Loucy (cell line): ENCODE data around the gene TRMU.

Experiments used
- H2AFZ ChIP-seq: fragments of 200-600 bp; sonication (generic); 2 replicates; pipeline ENCODE4 v1.6.0; 2016; ENCODE audit warnings: antibody characterized with exemption, mild to moderate bottlenecking, low read length, moderate library complexity
- H3F3A ChIP-seq: fragments of 200-600 bp; 2 replicates; pipeline ENCODE4 v1.6.0; 2016; ENCODE audit warnings: antibody characterized with exemption, low read depth, mild to moderate bottlenecking
- H3K27me3 ChIP-seq: fragments of 200-600 bp; sonication (generic); 2 replicates; pipeline ENCODE4 v1.6.1; 2014; ENCODE audit warnings: low read length, mild to moderate bottlenecking; ENCODE audit not compliant: insufficient read depth, poor library complexity, severe bottlenecking
- H3K36me3 ChIP-seq: fragments of 200-600 bp; sonication (generic); 2 replicates; pipeline ENCODE4 v1.6.1; 2016; ENCODE audit warnings: low read length; ENCODE audit not compliant: insufficient read depth
- H3K4me1 ChIP-seq: fragments of 200-600 bp; sonication (generic); 2 replicates; pipeline ENCODE4 v1.5.1; 2014; ENCODE audit warnings: low read length, mild to moderate bottlenecking; ENCODE audit not compliant: insufficient read depth, poor library complexity, severe bottlenecking
- H3K4me2 ChIP-seq: fragments of 200-600 bp; sonication (generic); 2 replicates; pipeline ENCODE4 v1.6.0; 2014; ENCODE audit warnings: antibody characterized with exemption, low read length, low read depth, mild to moderate bottlenecking; ENCODE audit not compliant: poor library complexity, severe bottlenecking
- H3K4me3 ChIP-seq: fragments of 200-600 bp; sonication (generic); 2 replicates; pipeline ENCODE4 v1.5.1; 2014; ENCODE audit warnings: low read length, mild to moderate bottlenecking, mixed read lengths; ENCODE audit not compliant: poor library complexity, severe bottlenecking
- H3K79me2 ChIP-seq: fragments of 200-600 bp; sonication (generic); 2 replicates; pipeline ENCODE4 v1.6.1; 2014; ENCODE audit warnings: low read length; ENCODE audit not compliant: insufficient read depth
- H3K9ac ChIP-seq: fragments of 200-600 bp; sonication (generic); 2 replicates; pipeline ENCODE4 v1.6.0; 2014; ENCODE audit warnings: mild to moderate bottlenecking, low read depth, low read length, moderate library complexity; ENCODE audit not compliant: poor library complexity, severe bottlenecking
- H3K9me2 ChIP-seq: fragments of 200-600 bp; sonication (generic); replicated peaks from 2 replicates; pipeline ENCODE4 v1.6.1; 2016; ENCODE audit warnings: low read depth, low read length, mixed read lengths
- H3K9me3 ChIP-seq: fragments of 200-600 bp; sonication (generic); 2 replicates; pipeline ENCODE4 v1.6.1; 2014; ENCODE audit warnings: mild to moderate bottlenecking, antibody characterized with exemption, low read length, low read depth; ENCODE audit not compliant: insufficient read depth
- H4K20me1 ChIP-seq: fragments of 200-600 bp; sonication (generic); 2 replicates; pipeline ENCODE4 v1.6.0; 2014; ENCODE audit warnings: antibody characterized with exemption, low read length, mild to moderate bottlenecking; ENCODE audit not compliant: insufficient read depth, poor library complexity, severe bottlenecking
- CTCF ChIP-seq: fragments of 200-600 bp; sonication (generic); conservative IDR thresholded peaks from 2 replicates; pipeline ENCODE4 v1.5.1; 2014; ENCODE audit warnings: mild to moderate bottlenecking, antibody characterized with exemption, low read length
- EZH2phosphoT487 ChIP-seq: fragments of 200-600 bp; IDR thresholded peaks from 2 replicates; pipeline ENCODE4 v1.6.1; 2018; ENCODE audit warnings: antibody characterized with exemption, mild to moderate bottlenecking, moderate library complexity, borderline replicate concordance

The TRMU gene

GRCh38 chr22:46290121-46290842, 45.2 kb upstream of the TRMU start:
- Histone ChIP-seq H3K79me2 (peaks cover 29% of the 10 kb centered on the region), H3K4me3 (no peak overlapping the region), H3F3A (no peaks in the 10 kb centered on the region), H4K20me1 (no peaks in the 10 kb centered on the region), H2AFZ (no peak overlapping the region), H3K9me2 (no peaks in the 10 kb centered on the region), H3K4me2 (peak overlapping the region; percentile 73), H3K36me3 (peaks cover 10% of the 10 kb centered on the region; the same call in 1 of the 2 replicates), H3K9me3 (no peaks in the 10 kb centered on the region), H3K4me1 (peaks cover 65% of the 10 kb centered on the region), H3K9ac (peak overlapping the region; percentile 84), H3K27me3 (no peaks in the 10 kb centered on the region)
- TF ChIP-seq CTCF (no peak), EZH2phosphoT487 (no peak)

GRCh38 chr22:46290843-46291785, 44.4 kb upstream of the TRMU start:
- TF ChIP-seq CTCF (no peak), EZH2phosphoT487 (no peak)
- H3K9me3 ChIP-seq, result no peaks in the 10 kb centered on the region
- no peaks in the 10 kb centered on the region for H3K9me2 ChIP-seq
- peaks cover 8% of the 10 kb centered on the region; the same call in 1 of the 2 replicates for H3K36me3 ChIP-seq
- no peaks in the 10 kb centered on the region for H3F3A ChIP-seq
- no peaks in the 10 kb centered on the region for H4K20me1 ChIP-seq
- no peak overlapping the region for H3K4me2 ChIP-seq
- H3K79me2 ChIP-seq, result peaks cover 37% of the 10 kb centered on the region
- peaks cover 72% of the 10 kb centered on the region for H3K4me1 ChIP-seq
- H3K9ac ChIP-seq, result peak overlapping the region; percentile 84
- H2AFZ ChIP-seq, result no peak overlapping the region
- no peak overlapping the region for H3K4me3 ChIP-seq
- no peaks in the 10 kb centered on the region for H3K27me3 ChIP-seq

GRCh38 chr22:46292173-46292572, 43.3 kb upstream of the TRMU start:
- H3K4me1 ChIP-seq, result peaks cover 66% of the 10 kb centered on the region
- no peak overlapping the region for H3K9ac ChIP-seq
- H3K9me3 ChIP-seq, result no peaks in the 10 kb centered on the region
- no peak overlapping the region for H3K4me3 ChIP-seq
- H4K20me1 ChIP-seq, result no peaks in the 10 kb centered on the region
- no peaks in the 10 kb centered on the region for H3K27me3 ChIP-seq
- no peak overlapping the region for H3K4me2 ChIP-seq
- H3F3A ChIP-seq, result no peaks in the 10 kb centered on the region
- H2AFZ ChIP-seq, result no peak overlapping the region
- no peaks in the 10 kb centered on the region for H3K9me2 ChIP-seq
- H3K79me2 ChIP-seq, result peaks cover 37% of the 10 kb centered on the region
- TF ChIP-seq EZH2phosphoT487 (no peak), CTCF (no peak)
- peaks cover 8% of the 10 kb centered on the region; the same call in 1 of the 2 replicates for H3K36me3 ChIP-seq
